ENCODE results near the gene FANK1.

FANK1 gene

GRCh38 chr10:126015413-126015812 lies 119.0 kb downstream of the FANK1 start:
- Histone ChIP-seq H3K4me3 (ENCODE audit: low read length) (no peak overlapping the region), H3K9me3 (ENCODE audit: control insufficient read depth, low read depth, low read length) (no peaks in the 10 kb centered on the region), H3K27ac (ENCODE audit: low read length) (no peak overlapping the region)

GRCh38 chr10:126016156-126016805 lies 119.9 kb downstream of the FANK1 start:
- Histone ChIP-seq H3K27ac (ENCODE audit: low read length) (no peak overlapping the region), H3K4me3 (ENCODE audit: low read length) (no peak overlapping the region), H3K9me3 (ENCODE audit: control insufficient read depth, low read depth, low read length) (no peaks in the 10 kb centered on the region), H3K9ac (ENCODE audit: low read length) (no peak overlapping the region), H3K36me3 (ENCODE audit: control insufficient read depth, low read depth, low read length) (no peaks in the 10 kb centered on the region), H3K27me3 (ENCODE audit: control insufficient read depth, insufficient read depth, low read length) (no peaks in the 10 kb centered on the region), H3K4me1 (ENCODE audit: control insufficient read depth, low read depth, low read length) (no peaks in the 10 kb centered on the region)

More at GRCh38 chr10:126015413-126015812, 119.0 kb downstream of the FANK1 start:
- H3K9ac ChIP-seq (ENCODE audit: low read length), result no peak overlapping the region
- no peaks in the 10 kb centered on the region for H3K27me3 ChIP-seq (ENCODE audit: control insufficient read depth, insufficient read depth, low read length)
- no peaks in the 10 kb centered on the region for H3K4me1 ChIP-seq (ENCODE audit: control insufficient read depth, low read depth, low read length)
- H3K36me3 ChIP-seq (ENCODE audit: control insufficient read depth, low read depth, low read length), result no peaks in the 10 kb centered on the region

GRCh38 chr10:126016882-126017281 lies 120.5 kb downstream of the FANK1 start:
- Histone ChIP-seq H3K27ac (ENCODE audit: low read length) (no peak overlapping the region), H3K36me3 (ENCODE audit: control insufficient read depth, low read depth, low read length) (no peaks in the 10 kb centered on the region), H3K4me3 (ENCODE audit: low read length) (no peak overlapping the region), H3K27me3 (ENCODE audit: control insufficient read depth, insufficient read depth, low read length) (no peaks in the 10 kb centered on the region), H3K4me1 (ENCODE audit: control insufficient read depth, low read depth, low read length) (no peaks in the 10 kb centered on the region), H3K9me3 (ENCODE audit: control insufficient read depth, low read depth, low read length) (no peaks in the 10 kb centered on the region), H3K9ac (ENCODE audit: low read length) (no peak overlapping the region)

- Histone ChIP-seq H3K4me1 (ENCODE audit: control insufficient read depth, low read depth, low read length) (no peaks in the 10 kb centered on the region), H3K9ac (ENCODE audit: low read length) (no peak overlapping the region), H3K36me3 (ENCODE audit: control insufficient read depth, low read depth, low read length) (no peaks in the 10 kb centered on the region), H3K27ac (ENCODE audit: low read length) (no peak overlapping the region), H3K27me3 (ENCODE audit: control insufficient read depth, insufficient read depth, low read length) (no peaks in the 10 kb centered on the region), H3K9me3 (ENCODE audit: control insufficient read depth, low read depth, low read length) (no peaks in the 10 kb centered on the region), H3K4me3 (ENCODE audit: low read length) (no peak overlapping the region)
Observed at GRCh38 chr10:126017961-126018560, 121.7 kb downstream of the FANK1 start.

- Histone ChIP-seq H3K27ac (ENCODE audit: low read length) (no peak overlapping the region), H3K4me3 (ENCODE audit: low read length) (no peak overlapping the region), H3K9me3 (ENCODE audit: control insufficient read depth, low read depth, low read length) (no peaks in the 10 kb centered on the region), H3K4me1 (ENCODE audit: control insufficient read depth, low read depth, low read length) (no peaks in the 10 kb centered on the region), H3K36me3 (ENCODE audit: control insufficient read depth, low read depth, low read length) (no peaks in the 10 kb centered on the region), H3K9ac (ENCODE audit: low read length) (no peak overlapping the region), H3K27me3 (ENCODE audit: control insufficient read depth, insufficient read depth, low read length) (no peaks in the 10 kb centered on the region)
Observed at GRCh38 chr10:126021833-126022500, 125.6 kb downstream of the FANK1 start.

- no peak overlapping the region for H3K4me3 ChIP-seq (ENCODE audit: low read length)
Observed at GRCh38 chr10:126022841-126023240, 126.5 kb downstream of the FANK1 start.

GRCh38 chr10:126027692-126028091 lies 131.3 kb downstream of the FANK1 start:
- no peak overlapping the region for H3K27ac ChIP-seq (ENCODE audit: low read length)
- no peak overlapping the region for H3K4me3 ChIP-seq (ENCODE audit: low read length)
- H3K9me3 ChIP-seq (ENCODE audit: control insufficient read depth, low read depth, low read length), result no peaks in the 10 kb centered on the region
- no peaks in the 10 kb centered on the region for H3K4me1 ChIP-seq (ENCODE audit: control insufficient read depth, low read depth, low read length)
- H3K9ac ChIP-seq (ENCODE audit: low read length), result no peak overlapping the region
- H3K27me3 ChIP-seq (ENCODE audit: control insufficient read depth, insufficient read depth, low read length), result no peaks in the 10 kb centered on the region
- no peaks in the 10 kb centered on the region for H3K36me3 ChIP-seq (ENCODE audit: control insufficient read depth, low read depth, low read length)

More at GRCh38 chr10:126022841-126023240, 126.5 kb downstream of the FANK1 start:
- no peaks in the 10 kb centered on the region for H3K36me3 ChIP-seq (ENCODE audit: control insufficient read depth, low read depth, low read length)
- no peak overlapping the region for H3K27ac ChIP-seq (ENCODE audit: low read length)
- H3K4me1 ChIP-seq (ENCODE audit: control insufficient read depth, low read depth, low read length), result no peaks in the 10 kb centered on the region
- H3K9ac ChIP-seq (ENCODE audit: low read length), result no peak overlapping the region
- no peaks in the 10 kb centered on the region for H3K27me3 ChIP-seq (ENCODE audit: control insufficient read depth, insufficient read depth, low read length)
- H3K9me3 ChIP-seq (ENCODE audit: control insufficient read depth, low read depth, low read length), result no peaks in the 10 kb centered on the region

- Histone ChIP-seq H3K4me1 (ENCODE audit: control insufficient read depth, low read depth, low read length) (no peaks in the 10 kb centered on the region), H3K27ac (ENCODE audit: low read length) (no peak overlapping the region), H3K9ac (ENCODE audit: low read length) (no peak overlapping the region), H3K9me3 (ENCODE audit: control insufficient read depth, low read depth, low read length) (peaks cover 3% of the 10 kb centered on the region), H3K36me3 (ENCODE audit: control insufficient read depth, low read depth, low read length) (no peaks in the 10 kb centered on the region), H3K27me3 (ENCODE audit: control insufficient read depth, insufficient read depth, low read length) (no peaks in the 10 kb centered on the region), H3K4me3 (ENCODE audit: low read length) (no peak overlapping the region)
Observed at GRCh38 chr10:126029999-126030398, 133.6 kb downstream of the FANK1 start.

GRCh38 chr10:126034586-126034985 lies 138.2 kb downstream of the FANK1 start:
- H3K4me1 ChIP-seq (ENCODE audit: control insufficient read depth, low read depth, low read length), result no peaks in the 10 kb centered on the region
- H3K27ac ChIP-seq (ENCODE audit: low read length), result no peak overlapping the region
- no peaks in the 10 kb centered on the region for H3K36me3 ChIP-seq (ENCODE audit: control insufficient read depth, low read depth, low read length)
- no peaks in the 10 kb centered on the region for H3K27me3 ChIP-seq (ENCODE audit: control insufficient read depth, insufficient read depth, low read length)
- peaks cover 3% of the 10 kb centered on the region for H3K9me3 ChIP-seq (ENCODE audit: control insufficient read depth, low read depth, low read length)
- H3K4me3 ChIP-seq (ENCODE audit: low read length), result no peak overlapping the region
- no peak overlapping the region for H3K9ac ChIP-seq (ENCODE audit: low read length)

- no peak overlapping the region for H3K27ac ChIP-seq (ENCODE audit: low read length)
- H3K36me3 ChIP-seq (ENCODE audit: control insufficient read depth, low read depth, low read length), result no peaks in the 10 kb centered on the region
- H3K27me3 ChIP-seq (ENCODE audit: control insufficient read depth, insufficient read depth, low read length), result no peaks in the 10 kb centered on the region
- no peak overlapping the region for H3K4me3 ChIP-seq (ENCODE audit: low read length)
- peaks cover 3% of the 10 kb centered on the region for H3K9me3 ChIP-seq (ENCODE audit: control insufficient read depth, low read depth, low read length)
- H3K4me1 ChIP-seq (ENCODE audit: control insufficient read depth, low read depth, low read length), result peaks cover 6% of the 10 kb centered on the region
- no peak overlapping the region for H3K9ac ChIP-seq (ENCODE audit: low read length)
Observed at GRCh38 chr10:126036515-126036914, 140.2 kb downstream of the FANK1 start.

- Histone ChIP-seq H3K27ac (ENCODE audit: low read length) (no peak overlapping the region), H3K27me3 (ENCODE audit: control insufficient read depth, insufficient read depth, low read length) (no peaks in the 10 kb centered on the region), H3K4me1 (ENCODE audit: control insufficient read depth, low read depth, low read length) (peaks cover 12% of the 10 kb centered on the region), H3K9ac (ENCODE audit: low read length) (no peak overlapping the region), H3K9me3 (ENCODE audit: control insufficient read depth, low read depth, low read length) (peaks cover 3% of the 10 kb centered on the region), H3K4me3 (ENCODE audit: low read length) (no peak overlapping the region), H3K36me3 (ENCODE audit: control insufficient read depth, low read depth, low read length) (no peaks in the 10 kb centered on the region)
Observed at GRCh38 chr10:126037946-126038345, 141.6 kb downstream of the FANK1 start.

Measured in iPS-18a (cell line).